Effector memory CD4-positive, alpha-beta T cell (primary cell): ENCODE measurements around the gene FGA.
A peak's percentile ranks its signal among the peaks of the same experiment; 100 is the strongest.

Source experiments
- DNase-seq, 3 donors: peaks; one replicate each; pipeline ENCODE4 v3.0.0-alpha.2; 2020
- H3K27ac ChIP-seq: 2 replicates; pipeline ENCODE4 v1.7.0; 2013; ENCODE audit warnings: mild to moderate bottlenecking, low read length, moderate library complexity; ENCODE audit not compliant: insufficient read depth, poor library complexity, severe bottlenecking
- H3K27me3 ChIP-seq: replicated peaks from 2 replicates; pipeline ENCODE4 v1.7.0; 2013; ENCODE audit warnings: mild to moderate bottlenecking, low read length; ENCODE audit not compliant: insufficient read depth, control insufficient read depth, poor library complexity, severe bottlenecking
- H3K36me3 ChIP-seq: 2 replicates; pipeline ENCODE4 v1.7.0; 2013; ENCODE audit warnings: mild to moderate bottlenecking, low read length, moderate library complexity; ENCODE audit not compliant: control insufficient read depth, insufficient read depth
- H3K4me1 ChIP-seq: 2 replicates; pipeline ENCODE4 v1.7.0; 2013; ENCODE audit warnings: low read length, mild to moderate bottlenecking; ENCODE audit not compliant: control insufficient read depth, insufficient read depth, poor library complexity, severe bottlenecking
- H3K4me3 ChIP-seq: 2 replicates; pipeline ENCODE4 v1.7.0; 2013; ENCODE audit warnings: low read length, low read depth, mild to moderate bottlenecking; ENCODE audit not compliant: insufficient read depth, poor library complexity, severe bottlenecking
- H3K9me3 ChIP-seq: 2 replicates; pipeline ENCODE4 v1.7.0; 2013; ENCODE audit warnings: mild to moderate bottlenecking, low read length, moderate library complexity; ENCODE audit not compliant: control insufficient read depth

The FGA gene

DNA sequence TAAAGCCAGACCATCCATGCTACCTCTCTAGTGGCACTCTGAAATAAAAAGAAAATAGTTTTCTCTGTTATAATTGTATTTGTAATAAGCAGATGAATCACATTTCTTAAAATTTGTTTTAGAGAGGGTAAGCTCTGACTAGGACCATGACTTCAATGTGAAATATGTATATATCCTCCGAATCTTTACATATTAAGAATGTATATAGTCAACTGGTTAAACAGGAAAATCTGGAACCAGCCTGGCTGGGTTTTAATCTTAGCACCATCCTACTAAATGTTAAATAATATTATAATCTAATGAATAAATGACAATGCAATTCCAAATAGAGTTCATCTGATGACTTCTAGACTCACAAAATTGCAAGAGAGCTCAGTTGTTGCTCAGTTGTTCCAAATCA is 26.2 kb downstream of the FGA start:
- no peak for DNase-seq
- no peaks in the 10 kb centered on the region for H3K36me3 ChIP-seq
- no peaks in the 10 kb centered on the region for H3K4me1 ChIP-seq
- no peak overlapping the region for H3K27ac ChIP-seq
- H3K4me3 ChIP-seq: no peak overlapping the region
- H3K27me3 ChIP-seq: no peaks in the 10 kb centered on the region
- H3K9me3 ChIP-seq: no peaks in the 10 kb centered on the region

DNA sequence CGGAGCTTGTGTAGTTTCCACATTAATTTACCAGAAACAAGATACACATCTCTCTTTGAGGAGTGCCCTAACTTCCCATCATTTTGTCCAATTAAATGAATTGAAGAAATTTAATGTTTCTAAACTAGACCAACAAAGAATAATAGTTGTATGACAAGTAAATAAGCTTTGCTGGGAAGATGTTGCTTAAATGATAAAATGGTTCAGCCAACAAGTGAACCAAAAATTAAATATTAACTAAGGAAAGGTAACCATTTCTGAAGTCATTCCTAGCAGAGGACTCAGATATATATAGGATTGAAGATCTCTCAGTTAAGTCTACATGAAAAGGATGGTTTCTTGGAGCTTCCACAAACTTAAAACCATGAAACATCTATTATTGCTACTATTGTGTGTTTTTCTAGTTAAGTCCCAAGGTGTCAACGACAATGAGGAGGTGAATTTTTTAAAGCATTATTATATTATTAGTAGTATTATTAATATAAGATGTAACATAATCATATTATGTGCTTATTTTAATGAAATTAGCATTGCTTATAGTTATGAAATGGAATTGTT is 27.8 kb downstream of the FGA start, which contains the start of gene FGB:
TSS of gene FGB (plus strand) at position 315 of the 558 bp plus-strand sequence. CDS start at position 323, 8 bp downstream.
- no peak for DNase-seq
- Histone ChIP-seq H3K27me3 (no peaks in the 10 kb centered on the region), H3K36me3 (no peaks in the 10 kb centered on the region), H3K27ac (no peak within 1 kb of the TSS), H3K9me3 (no peaks in the 10 kb centered on the region), H3K4me3 (no peak within 1 kb of the TSS), H3K4me1 (no peaks in the 10 kb centered on the region)

DNA sequence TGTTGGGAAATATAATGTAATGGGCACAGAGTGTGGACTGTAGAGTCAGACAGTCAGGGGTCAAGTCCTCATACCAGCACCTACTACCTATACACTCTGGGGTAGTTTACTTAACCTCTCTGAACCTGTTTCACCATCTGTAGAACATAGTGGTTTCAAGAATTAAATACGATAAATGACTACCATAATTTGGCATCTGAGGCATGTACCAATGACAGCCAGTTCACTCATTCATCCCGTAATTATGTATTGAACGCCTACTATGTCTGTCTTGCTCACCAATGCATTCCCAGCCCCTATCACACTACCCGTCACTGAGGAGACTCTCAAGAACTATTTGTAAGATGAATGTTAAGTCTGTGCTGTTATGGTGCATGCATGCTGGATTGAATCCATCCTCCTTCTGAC is 29.7 kb downstream of the FGA start:
- no peaks in the 10 kb centered on the region for H3K9me3 ChIP-seq
- DNase-seq: no peak
- no peak overlapping the region for H3K4me3 ChIP-seq
- H3K4me1 ChIP-seq: no peaks in the 10 kb centered on the region
- no peak overlapping the region for H3K27ac ChIP-seq
- no peaks in the 10 kb centered on the region for H3K36me3 ChIP-seq
- no peaks in the 10 kb centered on the region for H3K27me3 ChIP-seq

DNA sequence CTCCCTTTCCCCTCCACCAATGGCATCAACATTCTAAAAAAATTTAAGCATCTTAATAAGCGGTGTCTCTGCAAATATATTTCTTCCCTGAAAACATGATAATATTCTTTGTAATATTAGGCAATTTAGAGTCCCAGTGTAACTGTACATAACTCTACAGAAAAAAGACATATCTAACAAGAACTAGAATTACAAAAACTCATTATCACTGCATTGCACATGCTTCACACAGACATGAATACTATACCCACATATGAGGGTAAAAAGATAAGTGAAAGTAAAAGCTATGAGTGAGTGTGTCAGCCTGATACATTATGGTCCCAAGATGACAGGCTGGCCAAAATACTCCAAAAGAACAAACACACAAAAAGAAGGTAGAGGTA is 30.1 kb downstream of the FGA start:
- DNase-seq: no peak
- no peaks in the 10 kb centered on the region for H3K4me1 ChIP-seq
- no peak overlapping the region for H3K4me3 ChIP-seq
- H3K27me3 ChIP-seq: no peaks in the 10 kb centered on the region
- H3K9me3 ChIP-seq: no peaks in the 10 kb centered on the region
- no peaks in the 10 kb centered on the region for H3K36me3 ChIP-seq
- no peak overlapping the region for H3K27ac ChIP-seq

DNA sequence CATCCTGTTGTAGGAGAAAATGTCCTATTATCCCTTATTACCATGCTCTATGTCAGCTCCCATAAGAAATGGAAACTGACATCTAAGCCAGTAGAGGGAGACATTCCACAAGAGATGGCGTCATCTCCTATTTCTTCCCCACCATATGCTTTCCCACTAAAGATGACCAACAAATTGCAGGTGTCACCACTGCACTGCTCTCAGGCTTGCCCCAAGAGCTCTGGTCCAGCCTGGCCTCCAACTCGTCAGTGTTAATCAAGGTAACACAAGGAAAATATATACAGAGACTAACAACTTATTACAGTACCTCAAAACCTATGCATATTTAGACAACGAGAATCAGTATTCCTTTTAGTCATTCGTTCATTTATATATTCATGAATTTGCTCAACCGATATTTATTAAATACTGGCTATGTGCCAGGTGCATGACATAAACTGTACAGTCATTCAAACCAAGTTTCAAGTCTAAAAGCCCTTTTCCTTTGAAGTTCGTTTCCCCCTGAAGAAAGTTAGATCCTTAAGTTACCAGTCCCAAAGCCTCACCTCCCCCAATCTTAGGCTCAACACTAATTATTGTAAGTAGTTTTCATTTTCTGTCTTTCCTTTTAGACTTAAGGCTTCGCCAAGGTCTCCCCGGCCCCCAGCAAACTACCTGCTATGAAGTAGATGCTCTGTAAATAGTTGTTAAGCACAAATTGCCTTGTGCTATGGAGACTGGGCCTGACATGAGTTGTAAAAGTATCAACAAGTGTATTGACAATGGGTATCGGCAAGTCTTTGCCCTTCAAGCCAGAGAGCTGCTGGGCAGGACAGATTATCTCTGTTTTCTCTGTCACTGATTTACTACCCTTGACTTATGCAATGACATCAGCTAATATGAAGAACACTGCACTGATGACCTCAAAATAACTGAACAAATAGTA is 30.8 kb downstream of the FGA start:
- Histone ChIP-seq H3K36me3 (no peaks in the 10 kb centered on the region), H3K4me1 (no peaks in the 10 kb centered on the region), H3K27ac (no peak overlapping the region), H3K4me3 (no peak overlapping the region), H3K9me3 (no peaks in the 10 kb centered on the region), H3K27me3 (no peaks in the 10 kb centered on the region)
- no peak for DNase-seq

DNA sequence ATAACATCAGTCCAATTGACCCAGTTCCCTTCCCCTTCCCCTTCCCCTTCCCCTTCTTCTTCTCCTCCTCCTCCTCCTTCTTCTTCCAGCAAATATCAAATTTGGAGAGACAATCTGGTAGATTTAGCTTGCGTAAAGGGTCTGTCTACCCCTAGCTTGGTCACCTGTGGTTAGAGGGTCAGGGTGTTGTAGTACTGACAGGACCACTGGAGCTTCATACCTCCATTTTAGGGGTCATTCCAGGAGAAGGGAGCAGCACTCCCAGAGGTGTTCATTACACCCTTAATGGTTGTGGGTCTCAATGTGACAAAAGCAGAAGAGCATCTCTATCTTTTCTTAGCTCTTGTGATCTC is 31.4 kb downstream of the FGA start:
- no peaks in the 10 kb centered on the region for H3K4me1 ChIP-seq
- DNase-seq: no peak
- H3K27ac ChIP-seq: no peak overlapping the region
- H3K9me3 ChIP-seq: no peaks in the 10 kb centered on the region
- H3K27me3 ChIP-seq: no peaks in the 10 kb centered on the region
- no peak overlapping the region for H3K4me3 ChIP-seq
- H3K36me3 ChIP-seq: no peaks in the 10 kb centered on the region

DNA sequence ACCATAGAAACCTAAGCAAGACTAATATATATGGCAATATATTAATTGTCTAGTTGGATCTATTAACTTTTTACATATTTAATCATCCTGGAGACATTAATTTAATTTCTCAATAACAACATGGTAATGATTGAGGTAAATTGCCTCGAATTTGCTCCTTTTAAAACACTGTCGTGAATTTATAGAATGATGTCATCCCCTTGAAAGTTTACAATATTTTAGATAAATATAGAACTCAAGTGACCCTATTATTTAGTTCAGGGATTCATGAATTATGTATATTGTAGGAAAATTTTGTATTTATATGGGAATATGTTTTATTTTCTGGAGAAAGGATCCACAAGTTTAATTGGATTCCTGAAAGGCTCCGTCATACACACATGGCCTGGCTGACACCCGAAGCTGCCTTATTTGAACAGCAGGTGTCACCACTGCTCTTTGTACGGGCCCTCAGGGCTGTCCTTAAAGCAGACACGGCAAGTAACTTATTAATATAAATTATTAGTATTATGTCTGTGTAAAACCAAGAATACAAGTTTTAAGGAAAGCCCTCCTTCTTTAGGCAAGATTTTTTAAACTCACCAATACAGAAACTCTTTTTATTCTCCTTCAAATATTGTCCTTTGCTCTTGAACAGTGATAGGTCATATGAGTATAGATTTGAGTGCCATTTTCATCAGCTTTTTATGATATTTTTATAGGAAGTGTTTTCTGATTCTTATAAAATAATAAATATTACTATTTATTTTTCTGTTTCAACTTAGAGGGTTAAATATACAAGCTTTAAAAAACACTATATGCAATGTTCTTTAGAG is 38.5 kb downstream of the FGA start:
- DNase-seq: peak; percentile 40 to 62 (median 51)
- Histone ChIP-seq H3K27ac (no peak overlapping the region), H3K4me3 (no peak overlapping the region), H3K9me3 (no peaks in the 10 kb centered on the region), H3K27me3 (no peaks in the 10 kb centered on the region), H3K36me3 (peaks cover 7% of the 10 kb centered on the region), H3K4me1 (peaks cover 15% of the 10 kb centered on the region)

DNA sequence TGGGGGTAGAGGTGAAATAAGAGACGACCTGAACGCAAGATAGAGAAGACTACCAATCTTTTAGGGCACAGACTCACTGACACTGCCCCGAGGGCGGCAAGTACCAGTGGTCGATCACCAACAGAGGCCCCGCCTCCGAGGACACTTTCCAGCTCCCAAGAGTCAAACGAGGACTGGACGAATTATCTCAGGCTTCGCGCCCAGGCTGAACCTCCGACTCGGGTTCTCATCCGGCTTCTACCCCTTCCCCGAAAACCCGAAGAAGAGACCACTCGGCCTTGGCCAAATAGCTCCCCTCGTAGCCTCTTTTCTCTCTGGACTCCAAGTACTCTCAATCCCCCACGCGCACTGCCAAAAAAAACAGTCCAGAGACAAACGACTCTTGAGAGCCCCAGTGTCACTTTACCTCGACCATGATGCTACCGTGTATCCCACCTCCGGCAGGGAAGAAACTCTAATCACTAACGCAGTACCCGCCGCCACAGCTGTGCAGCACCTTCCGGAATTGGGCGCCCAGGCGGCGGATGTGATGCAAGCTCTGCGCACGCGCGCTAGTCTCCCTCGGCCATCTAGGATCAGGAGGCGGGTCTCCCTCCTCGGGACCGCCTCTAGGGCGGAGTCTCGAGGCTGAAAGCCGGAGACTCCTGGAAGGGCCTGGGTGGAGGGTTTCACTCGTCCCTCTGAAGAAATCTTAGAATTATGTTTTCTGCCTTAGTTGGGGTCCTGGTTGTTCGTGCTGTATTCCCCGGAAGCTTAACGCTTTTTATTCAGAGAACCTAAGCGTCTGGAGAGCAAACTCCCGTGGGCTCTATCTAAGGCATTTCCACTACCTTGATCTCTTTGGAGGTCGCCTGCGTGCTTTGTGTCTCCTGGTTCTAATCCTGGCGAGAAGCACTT is 40.4 kb downstream of the FGA start, which contains the start of gene PLRG1:
TSS of gene PLRG1 (minus strand) at position 507 of the 897 bp plus-strand sequence. CDS start at position 415, 92 bp downstream.
- Histone ChIP-seq H3K9me3 (no peaks in the 10 kb centered on the region), H3K27ac (peak within 1 kb of the TSS; percentile 68), H3K4me3 (peak within 1 kb of the TSS; percentile 87), H3K4me1 (peaks cover 15% of the 10 kb centered on the region), H3K36me3 (peaks cover 20% of the 10 kb centered on the region), H3K27me3 (no peaks in the 10 kb centered on the region)
- DNase-seq: peak; percentile 91 to 95 (median 91)

DNA sequence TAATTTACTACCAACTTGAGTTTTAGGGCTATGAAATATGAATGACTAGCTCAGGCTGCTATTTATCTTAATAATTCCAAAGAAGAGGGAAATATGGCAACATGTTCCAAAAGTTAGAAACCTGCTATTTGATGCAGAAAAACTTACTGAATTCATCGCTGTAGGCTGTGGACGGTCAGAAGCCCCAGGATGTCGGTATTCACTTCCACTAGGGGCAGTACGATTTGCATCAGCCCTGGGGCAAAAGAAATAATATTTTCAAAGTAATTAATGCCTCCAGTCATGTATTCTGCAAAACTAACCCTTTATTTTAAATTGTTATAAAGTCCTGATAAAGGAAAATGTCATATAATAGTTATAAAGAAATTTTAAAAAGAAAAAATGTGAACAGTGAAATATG is 44.9 kb downstream of the FGA start:
- H3K9me3 ChIP-seq: no peaks in the 10 kb centered on the region
- no peaks in the 10 kb centered on the region for H3K27me3 ChIP-seq
- peaks cover 64% of the 10 kb centered on the region for H3K36me3 ChIP-seq
- peaks cover 15% of the 10 kb centered on the region for H3K4me1 ChIP-seq
- no peak overlapping the region for H3K4me3 ChIP-seq
- H3K27ac ChIP-seq: no peak overlapping the region
- DNase-seq: no peak
